Right lung (tissue), 5 donors: ENCODE results near the gene TRERF1. TPM values are rescaled to one million over a fixed set of nuclear protein-coding genes. Genes with fewer than 3 reads are reported as not detected.
"Not testable (repeated sequence)": the region's sequence is repeated elsewhere in the genome, so short reads cannot be mapped to it uniquely, and the experiment has no call there.

ENCODE experiments used
- DNase-seq, 2 donors: peaks; one replicate each; pipeline ENCODE4 v3.0.0-alpha.2; 2013
- polyA plus RNA-seq, 5 donors: library from polyadenylated mRNA; unstranded; fragments of 120-200 nt; gene quantifications; one replicate each; pipeline versions ENCODE4 v1.2.1 to v1.2.3, GENCODE V29; 2013; ENCODE audit warnings: inconsistent platforms in 1 of 5, low replicate concordance in 1 of 5; ENCODE audit not compliant: insufficient read length in 5 of 5, insufficient read depth in 1 of 5

Gene TRERF1
- polyA plus RNA-seq, 5 donors: 19.2 to 21.0 (median 19.9) TPM

GRCh38 chr6:42450477-42451332 lies 1.0 kb downstream of the TRERF1 start:
- DNase-seq: no peak

- DNase-seq: no peak
Observed at GRCh38 chr6:42449917-42450476, 1.7 kb downstream of the TRERF1 start.

- DNase-seq: no peak
Observed at GRCh38 chr6:42448927-42449659, 2.6 kb downstream of the TRERF1 start.

GRCh38 chr6:42448391-42448790 lies 3.3 kb downstream of the TRERF1 start:
- no peak for DNase-seq

- no peak for DNase-seq
Observed at GRCh38 chr6:42446996-42447395, 4.7 kb downstream of the TRERF1 start.

- no peak for DNase-seq
Observed at GRCh38 chr6:42446370-42446769, 5.4 kb downstream of the TRERF1 start.

- not testable (repeated sequence) for DNase-seq
Observed at GRCh38 chr6:42445955-42446354, 5.8 kb downstream of the TRERF1 start.

- no peak for DNase-seq
Observed at GRCh38 chr6:42443312-42444060, 8.2 kb downstream of the TRERF1 start.

- no peak for DNase-seq
Observed at GRCh38 chr6:42441697-42442081, 10.0 kb downstream of the TRERF1 start.

GRCh38 chr6:42440778-42441696 lies 10.7 kb downstream of the TRERF1 start:
- DNase-seq: peak; percentile 75 to 78

GRCh38 chr6:42440027-42440426 lies 11.7 kb downstream of the TRERF1 start:
- no peak for DNase-seq

GRCh38 chr6:42436825-42437224 lies 14.9 kb downstream of the TRERF1 start:
- DNase-seq: no peak

GRCh38 chr6:42434237-42434636 lies 17.5 kb downstream of the TRERF1 start:
- no peak for DNase-seq

- no peak for DNase-seq
Observed at GRCh38 chr6:42433409-42433808, 18.3 kb downstream of the TRERF1 start.

- no peak for DNase-seq
Observed at GRCh38 chr6:42431877-42432276, 19.8 kb downstream of the TRERF1 start.

GRCh38 chr6:42431356-42431755 lies 20.4 kb downstream of the TRERF1 start:
- no peak for DNase-seq

- DNase-seq: no peak
Observed at GRCh38 chr6:42429836-42430235, 21.9 kb downstream of the TRERF1 start.

GRCh38 chr6:42429042-42429585 lies 22.6 kb downstream of the TRERF1 start:
- DNase-seq: no peak

- DNase-seq: peak in 1 of 2 donors; percentile 21
Observed at GRCh38 chr6:42428326-42429041, 23.2 kb downstream of the TRERF1 start.

GRCh38 chr6:42427871-42428270 lies 23.9 kb downstream of the TRERF1 start:
- DNase-seq: no peak
